Activated naive CD4-positive, alpha-beta T cell treated with anti-CD3 and anti-CD28 coated beads, Interleukin-2, amount 50 U/mL, for 24 hours (primary cell): ENCODE data around the gene TYW1B.
"Not testable (repeated sequence)": the region's sequence is repeated elsewhere in the genome, so short reads cannot be mapped to it uniquely, and the experiment has no call there.

Experiments used
- H3K27ac Mint-ChIP-seq: one replicate; pipeline ENCODE4 v1.8.0; 2021; ENCODE audit warnings: mild to moderate bottlenecking, mixed read lengths
- H3K27me3 Mint-ChIP-seq: one replicate; pipeline ENCODE4 v1.8.0; 2021; ENCODE audit warnings: mixed read lengths
- H3K36me3 Mint-ChIP-seq: one replicate; pipeline ENCODE4 v1.8.0; 2021; ENCODE audit warnings: mixed read lengths
- H3K4me1 Mint-ChIP-seq: one replicate; pipeline ENCODE4 v1.8.0; 2021; ENCODE audit warnings: mixed read lengths
- H3K4me3 Mint-ChIP-seq: one replicate; pipeline ENCODE4 v1.8.0; 2021; ENCODE audit warnings: mild to moderate bottlenecking, mixed read lengths
- H3K9me3 Mint-ChIP-seq: one replicate; pipeline ENCODE4 v1.8.0; 2021; ENCODE audit warnings: mixed read lengths

The TYW1B gene

GRCh38 chr7:72823765-72824732, 4.0 kb downstream of the TYW1B start:
- peaks cover 26% of the 10 kb centered on the region for H3K4me1 Mint-ChIP-seq

GRCh38 chr7:72822497-72822896, 5.5 kb downstream of the TYW1B start:
- H3K27ac Mint-ChIP-seq, H3K4me3 Mint-ChIP-seq, H3K27me3 Mint-ChIP-seq, H3K9me3 Mint-ChIP-seq: not testable (repeated sequence)
- Mint-ChIP-seq H3K4me1 (peaks cover 35% of the 10 kb centered on the region), H3K36me3 (peaks cover 15% of the 10 kb centered on the region)

More at GRCh38 chr7:72823765-72824732, 4.0 kb downstream of the TYW1B start:
- not testable (repeated sequence) for H3K4me3 Mint-ChIP-seq, H3K36me3 Mint-ChIP-seq, H3K9me3 Mint-ChIP-seq, H3K27me3 Mint-ChIP-seq
- H3K27ac Mint-ChIP-seq: peak overlapping the region; percentile 74

- H3K4me1 Mint-ChIP-seq: peaks cover 20% of the 10 kb centered on the region
- peaks cover 20% of the 10 kb centered on the region for H3K36me3 Mint-ChIP-seq
- not testable (repeated sequence) for H3K27me3 Mint-ChIP-seq, H3K27ac Mint-ChIP-seq, H3K4me3 Mint-ChIP-seq, H3K9me3 Mint-ChIP-seq
Measured at GRCh38 chr7:72818663-72819361, 9.2 kb downstream of the TYW1B start.

GRCh38 chr7:72817661-72818060, 10.3 kb downstream of the TYW1B start:
- H3K4me3 Mint-ChIP-seq, H3K27ac Mint-ChIP-seq, H3K27me3 Mint-ChIP-seq, H3K9me3 Mint-ChIP-seq: not testable (repeated sequence)
- peaks cover 19% of the 10 kb centered on the region for H3K4me1 Mint-ChIP-seq
- peaks cover 20% of the 10 kb centered on the region for H3K36me3 Mint-ChIP-seq

GRCh38 chr7:72816370-72817157, 11.4 kb downstream of the TYW1B start:
- H3K4me1 Mint-ChIP-seq: peaks cover 14% of the 10 kb centered on the region
- H3K9me3 Mint-ChIP-seq, H3K27ac Mint-ChIP-seq, H3K27me3 Mint-ChIP-seq, H3K4me3 Mint-ChIP-seq: not testable (repeated sequence)
- peaks cover 20% of the 10 kb centered on the region for H3K36me3 Mint-ChIP-seq

- H3K9me3 Mint-ChIP-seq, H3K4me1 Mint-ChIP-seq, H3K4me3 Mint-ChIP-seq, H3K27ac Mint-ChIP-seq, H3K36me3 Mint-ChIP-seq, H3K27me3 Mint-ChIP-seq: not testable (repeated sequence)
Measured at GRCh38 chr7:72810437-72810836, 17.6 kb downstream of the TYW1B start.

- H3K4me1 Mint-ChIP-seq, H3K36me3 Mint-ChIP-seq, H3K27ac Mint-ChIP-seq, H3K27me3 Mint-ChIP-seq, H3K4me3 Mint-ChIP-seq, H3K9me3 Mint-ChIP-seq: not testable (repeated sequence)
Measured at GRCh38 chr7:72808511-72808910, 19.5 kb downstream of the TYW1B start.

- H3K9me3 Mint-ChIP-seq, H3K27ac Mint-ChIP-seq, H3K4me1 Mint-ChIP-seq: not testable (repeated sequence)
Measured at GRCh38 chr7:72806851-72807250, 21.1 kb downstream of the TYW1B start.

GRCh38 chr7:72805526-72806494, 22.2 kb downstream of the TYW1B start:
- H3K27me3 Mint-ChIP-seq: no peaks in the 10 kb centered on the region
- no peaks in the 10 kb centered on the region for H3K4me1 Mint-ChIP-seq
- no peaks in the 10 kb centered on the region for H3K9me3 Mint-ChIP-seq

More at GRCh38 chr7:72806851-72807250, 21.1 kb downstream of the TYW1B start:
- not testable (repeated sequence) for H3K4me3 Mint-ChIP-seq, H3K27me3 Mint-ChIP-seq
- H3K36me3 Mint-ChIP-seq: peaks cover 11% of the 10 kb centered on the region

GRCh38 chr7:72803778-72804177, 24.2 kb downstream of the TYW1B start:
- H3K9me3 Mint-ChIP-seq, H3K4me3 Mint-ChIP-seq, H3K27ac Mint-ChIP-seq, H3K27me3 Mint-ChIP-seq, H3K4me1 Mint-ChIP-seq: not testable (repeated sequence)
- H3K36me3 Mint-ChIP-seq: peaks cover 12% of the 10 kb centered on the region

More at GRCh38 chr7:72805526-72806494, 22.2 kb downstream of the TYW1B start:
- Mint-ChIP-seq H3K36me3 (peaks cover 12% of the 10 kb centered on the region), H3K4me3 (no peak overlapping the region), H3K27ac (no peak overlapping the region)

- H3K4me1 Mint-ChIP-seq, H3K27ac Mint-ChIP-seq, H3K9me3 Mint-ChIP-seq, H3K27me3 Mint-ChIP-seq, H3K4me3 Mint-ChIP-seq: not testable (repeated sequence)
- peaks cover 21% of the 10 kb centered on the region for H3K36me3 Mint-ChIP-seq
Measured at GRCh38 chr7:72801564-72801963, 26.4 kb downstream of the TYW1B start.

GRCh38 chr7:72795401-72795800, 32.6 kb downstream of the TYW1B start:
- not testable (repeated sequence) for H3K27ac Mint-ChIP-seq, H3K4me3 Mint-ChIP-seq, H3K27me3 Mint-ChIP-seq, H3K9me3 Mint-ChIP-seq, H3K4me1 Mint-ChIP-seq
- H3K36me3 Mint-ChIP-seq: peaks cover 14% of the 10 kb centered on the region

- Mint-ChIP-seq H3K27ac (no peak overlapping the region), H3K4me3 (no peak overlapping the region), H3K9me3 (no peaks in the 10 kb centered on the region)
Measured at GRCh38 chr7:72793791-72794190, 34.2 kb downstream of the TYW1B start.

GRCh38 chr7:72790698-72791060, 37.3 kb downstream of the TYW1B start:
- H3K4me1 Mint-ChIP-seq, H3K27me3 Mint-ChIP-seq, H3K27ac Mint-ChIP-seq, H3K4me3 Mint-ChIP-seq, H3K36me3 Mint-ChIP-seq, H3K9me3 Mint-ChIP-seq: not testable (repeated sequence)

More at GRCh38 chr7:72793791-72794190, 34.2 kb downstream of the TYW1B start:
- peaks cover 14% of the 10 kb centered on the region for H3K36me3 Mint-ChIP-seq
- no peaks in the 10 kb centered on the region for H3K4me1 Mint-ChIP-seq
- H3K27me3 Mint-ChIP-seq: no peaks in the 10 kb centered on the region
